ENCODE measurements around the gene USP24.

DNA sequence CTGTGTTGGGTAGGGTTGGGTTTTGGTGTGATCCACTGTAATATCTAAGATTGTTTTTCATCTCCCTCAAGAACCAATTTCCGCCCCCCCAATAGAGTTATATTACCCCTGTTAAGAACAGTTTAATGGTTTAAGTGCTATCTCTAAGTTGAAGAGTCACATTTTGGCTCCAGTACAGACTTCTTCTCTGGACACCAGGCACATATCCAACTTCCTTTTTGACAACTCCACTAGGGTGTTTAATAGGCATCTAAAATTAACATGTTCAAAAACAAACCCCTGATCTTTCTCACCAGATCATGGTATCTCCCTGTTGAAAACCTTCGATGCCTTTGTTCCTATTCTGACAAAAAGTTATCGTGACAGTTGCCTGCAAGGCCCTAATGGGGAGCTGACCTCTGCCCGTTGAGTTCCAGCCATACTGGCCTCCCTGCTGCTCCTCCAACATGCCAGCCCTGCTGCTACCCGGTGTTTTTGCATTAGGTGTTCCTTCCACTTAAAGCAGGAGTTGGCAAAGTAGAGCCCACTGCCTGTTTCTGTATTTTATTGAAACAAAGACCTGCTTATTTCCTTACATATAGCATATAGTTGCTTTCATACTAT is 18.6 kb downstream of the USP24 start:
- no peak for TF ChIP-seq POLR2AphosphoS5 (IDR thresholded peaks at IDR 0.05; ENCODE audit: low read depth, low read length)
- no peak for TF ChIP-seq POLR2A (IDR thresholded peaks at IDR 0.05; ENCODE audit: low read depth, low read length)
